Stomach smooth muscle (tissue), 2 donors: ENCODE data around the gene ATG14.

Experiments used
- H3K27ac ChIP-seq: one replicate; pipeline ENCODE4 v1.7.0; 2013; ENCODE audit warnings: mild to moderate bottlenecking, low read length, inconsistent platforms
- H3K27me3 ChIP-seq, 2 donors: one replicate each; pipeline ENCODE4 v1.7.0; 2013; ENCODE audit warnings: low read length in 2 of 2; ENCODE audit not compliant: insufficient read depth in 2 of 2, control insufficient read depth in 1 of 2
- H3K36me3 ChIP-seq, 2 donors: one replicate each; pipeline ENCODE4 v1.7.0; 2013; ENCODE audit warnings: low read length in 2 of 2; ENCODE audit not compliant: control insufficient read depth in 2 of 2, insufficient read depth in 2 of 2
- H3K4me1 ChIP-seq: one replicate; pipeline ENCODE4 v1.7.0; 2013; ENCODE audit warnings: low read length; ENCODE audit not compliant: control insufficient read depth, insufficient read depth
- H3K4me3 ChIP-seq, 2 donors: one replicate each; pipeline ENCODE4 v1.7.0; 2013; ENCODE audit warnings: low read length in 2 of 2
- H3K9ac ChIP-seq, 2 donors: one replicate each; pipeline ENCODE4 v1.7.0; 2013; ENCODE audit warnings: low read length in 2 of 2, mild to moderate bottlenecking in 1 of 2
- H3K9me3 ChIP-seq, 2 donors: one replicate each; pipeline ENCODE4 v1.7.0; 2013; ENCODE audit warnings: low read length in 2 of 2; ENCODE audit not compliant: control insufficient read depth in 2 of 2
- donor health status: healthy.
- donor health status: Pancreatic carcinoma.

The ATG14 gene

GRCh38 chr14:55318694-55319093 lies 92.9 kb downstream of the ATG14 start:
- peaks cover 0 to 2% of the 10 kb centered on the region in 2 donors for H3K36me3 ChIP-seq
- no peak overlapping the region for H3K4me3 ChIP-seq
- H3K27ac ChIP-seq = no peak overlapping the region
- no peaks in the 10 kb centered on the region for H3K9me3 ChIP-seq
- no peaks in the 10 kb centered on the region for H3K4me1 ChIP-seq
- H3K27me3 ChIP-seq = no peaks in the 10 kb centered on the region
- no peak overlapping the region for H3K9ac ChIP-seq

- Histone ChIP-seq H3K27ac (no peak overlapping the region), H3K36me3 (peaks cover 0 to 2% of the 10 kb centered on the region in 2 donors), H3K9ac (no peak overlapping the region), H3K27me3 (no peaks in the 10 kb centered on the region), H3K4me3 (no peak overlapping the region), H3K4me1 (no peaks in the 10 kb centered on the region), H3K9me3 (no peaks in the 10 kb centered on the region)
These were observed 93.9 kb downstream of the ATG14 start for GRCh38 chr14:55317542-55318306.

DNA sequence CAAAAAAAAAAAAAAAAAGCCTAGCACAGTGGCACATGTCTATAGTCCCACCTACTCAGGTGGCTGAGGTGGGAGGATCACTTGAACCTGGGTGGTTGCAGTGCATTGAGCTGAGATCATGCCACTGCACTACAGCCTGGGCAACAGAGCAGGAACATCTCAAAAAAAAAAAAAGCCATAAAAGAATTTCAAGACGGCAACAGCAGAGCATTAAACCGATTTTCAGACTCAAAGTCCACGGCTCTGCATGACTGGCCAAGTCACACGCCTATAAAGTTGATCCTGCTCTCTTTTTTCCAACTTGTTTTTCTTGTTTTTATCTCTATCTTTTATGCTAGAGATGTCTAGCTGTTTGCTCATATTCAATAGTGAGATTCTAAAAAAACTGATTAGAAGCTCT lies 95.1 kb downstream of the ATG14 start:
- Histone ChIP-seq H3K9me3 (no peaks in the 10 kb centered on the region), H3K36me3 (peaks cover 0 to 2% of the 10 kb centered on the region in 2 donors), H3K9ac (no peak overlapping the region), H3K27me3 (no peaks in the 10 kb centered on the region), H3K27ac (no peak overlapping the region), H3K4me3 (no peak overlapping the region), H3K4me1 (no peaks in the 10 kb centered on the region)
